Activated CD4-positive, alpha-beta memory T cell treated with anti-CD3 and anti-CD28 coated beads, Interleukin-2, amount 10 ng/mL, durations not matched to agents 7 days and 5 days (primary cell): ENCODE results near the gene MYRIP. TPM values are rescaled to one million over a fixed set of nuclear protein-coding genes. Genes with fewer than 3 reads are reported as not detected.
"Not testable (repeated sequence)": the region's sequence is repeated elsewhere in the genome, so short reads cannot be mapped to it uniquely, and the experiment has no call there.

Source experiments
- CTCF ChIA-PET: fragments of 350-600 bp; sonication (Branson Sonifier 250); formaldehyde crosslinking; loops from one replicate; lab custom pipeline; 2021; ENCODE audit warnings: antibody characterized with exemption, inconsistent platforms; lab: Charles Lee
- POLR2A ChIA-PET: fragments of 350-600 bp; sonication (Branson Sonifier 250); formaldehyde crosslinking; loops from one replicate; lab custom pipeline; 2021; ENCODE audit warnings: antibody characterized with exemption; lab: Charles Lee
- DNase-seq: peaks from one replicate; pipeline ENCODE4 v3.0.0-alpha.2; 2020
- H3K27ac Mint-ChIP-seq: one replicate; pipeline ENCODE4 v1.8.0; 2021; ENCODE audit warnings: mild to moderate bottlenecking, mixed read lengths
- H3K27me3 Mint-ChIP-seq: one replicate; pipeline ENCODE4 v1.8.0; 2021; ENCODE audit warnings: mixed read lengths
- H3K36me3 Mint-ChIP-seq: one replicate; pipeline ENCODE4 v1.8.0; 2021; ENCODE audit warnings: low read depth, mixed read lengths
- H3K4me1 Mint-ChIP-seq: one replicate; pipeline ENCODE4 v1.8.0; 2021; ENCODE audit warnings: mixed read lengths
- H3K4me3 Mint-ChIP-seq: one replicate; pipeline ENCODE4 v1.8.0; 2021; ENCODE audit warnings: mild to moderate bottlenecking, mixed read lengths
- H3K9me3 Mint-ChIP-seq: one replicate; pipeline ENCODE4 v1.8.0; 2021; ENCODE audit warnings: mixed read lengths
- total RNA-seq, 2 experiments: library from RNA; stranded (reverse); gene quantifications; one replicate each; pipeline ENCODE4 v1.2.3, GENCODE V29; 2021

MYRIP gene
- total RNA-seq, 2 experiments from 2014 or later: not detected

- H3K4me1 Mint-ChIP-seq: no peaks in the 10 kb centered on the region
- H3K4me3 Mint-ChIP-seq: no peak overlapping the region
- peaks cover 4% of the 10 kb centered on the region for H3K9me3 Mint-ChIP-seq
- no peak for DNase-seq
- ChIA-PET POLR2A (no interaction called here), CTCF (no interaction called here)
- no peaks in the 10 kb centered on the region for H3K36me3 Mint-ChIP-seq
- H3K27me3 Mint-ChIP-seq: no peaks in the 10 kb centered on the region
- no peak overlapping the region for H3K27ac Mint-ChIP-seq
Observed at GRCh38 chr3:40130721-40131120, 321.3 kb downstream of the MYRIP start.

GRCh38 chr3:40133886-40134575 lies 324.6 kb downstream of the MYRIP start:
- H3K36me3 Mint-ChIP-seq, CTCF ChIA-PET, DNase-seq, H3K27ac Mint-ChIP-seq, H3K4me3 Mint-ChIP-seq, H3K27me3 Mint-ChIP-seq, POLR2A ChIA-PET, H3K9me3 Mint-ChIP-seq, H3K4me1 Mint-ChIP-seq: not testable (repeated sequence)

GRCh38 chr3:40137591-40138295 lies 328.3 kb downstream of the MYRIP start:
- no peaks in the 10 kb centered on the region for H3K27me3 Mint-ChIP-seq
- ChIA-PET CTCF (no interaction called here), POLR2A (no interaction called here)
- no peak overlapping the region for H3K27ac Mint-ChIP-seq
- H3K9me3 Mint-ChIP-seq: peaks cover 4% of the 10 kb centered on the region
- no peaks in the 10 kb centered on the region for H3K4me1 Mint-ChIP-seq
- H3K4me3 Mint-ChIP-seq: no peak overlapping the region
- no peaks in the 10 kb centered on the region for H3K36me3 Mint-ChIP-seq
- no peak for DNase-seq

GRCh38 chr3:40143283-40144090 lies 334.1 kb downstream of the MYRIP start:
- Mint-ChIP-seq H3K27ac (no peak overlapping the region), H3K4me1 (no peaks in the 10 kb centered on the region), H3K36me3 (no peaks in the 10 kb centered on the region), H3K27me3 (no peaks in the 10 kb centered on the region), H3K9me3 (no peaks in the 10 kb centered on the region), H3K4me3 (no peak overlapping the region)
- CTCF ChIA-PET: no interaction called here
- no peak for DNase-seq
- POLR2A ChIA-PET: no interaction called here

GRCh38 chr3:40148827-40149226 lies 339.4 kb downstream of the MYRIP start:
- DNase-seq: no peak
- Mint-ChIP-seq H3K27ac (no peak overlapping the region), H3K4me3 (no peak overlapping the region), H3K36me3 (no peaks in the 10 kb centered on the region), H3K27me3 (no peaks in the 10 kb centered on the region), H3K4me1 (no peaks in the 10 kb centered on the region), H3K9me3 (no peaks in the 10 kb centered on the region)
- POLR2A ChIA-PET: no interaction called here
- CTCF ChIA-PET: no interaction called here

- H3K27me3 Mint-ChIP-seq: no peaks in the 10 kb centered on the region
Observed at GRCh38 chr3:40152482-40153133, 343.2 kb downstream of the MYRIP start.

GRCh38 chr3:40160933-40161332 lies 351.5 kb downstream of the MYRIP start:
- ChIA-PET CTCF (no interaction called here), POLR2A (no interaction called here)
- DNase-seq: no peak
- Mint-ChIP-seq H3K4me3 (no peak overlapping the region), H3K4me1 (no peaks in the 10 kb centered on the region), H3K9me3 (no peaks in the 10 kb centered on the region), H3K27ac (no peak overlapping the region), H3K36me3 (no peaks in the 10 kb centered on the region), H3K27me3 (peaks cover 2% of the 10 kb centered on the region)

More at GRCh38 chr3:40152482-40153133, 343.2 kb downstream of the MYRIP start:
- ChIA-PET POLR2A (no interaction called here), CTCF (no interaction called here)
- Mint-ChIP-seq H3K36me3 (no peaks in the 10 kb centered on the region), H3K4me3 (no peak overlapping the region), H3K4me1 (no peaks in the 10 kb centered on the region), H3K9me3 (no peaks in the 10 kb centered on the region), H3K27ac (no peak overlapping the region)
- DNase-seq: no peak

GRCh38 chr3:40162616-40163015 lies 353.2 kb downstream of the MYRIP start:
- ChIA-PET CTCF (no interaction called here), POLR2A (no interaction called here)
- no peak overlapping the region for H3K27ac Mint-ChIP-seq
- peaks cover 2% of the 10 kb centered on the region for H3K27me3 Mint-ChIP-seq
- H3K4me1 Mint-ChIP-seq: no peaks in the 10 kb centered on the region
- H3K4me3 Mint-ChIP-seq: no peak overlapping the region
- H3K36me3 Mint-ChIP-seq: no peaks in the 10 kb centered on the region
- H3K9me3 Mint-ChIP-seq: no peaks in the 10 kb centered on the region
- DNase-seq: no peak

- peaks cover 15% of the 10 kb centered on the region for H3K4me1 Mint-ChIP-seq
- H3K4me3 Mint-ChIP-seq: no peak overlapping the region
- DNase-seq: no peak
- peaks cover 3% of the 10 kb centered on the region for H3K27me3 Mint-ChIP-seq
- ChIA-PET POLR2A (no interaction called here), CTCF (no interaction called here)
- no peak overlapping the region for H3K27ac Mint-ChIP-seq
- H3K9me3 Mint-ChIP-seq: no peaks in the 10 kb centered on the region
- no peaks in the 10 kb centered on the region for H3K36me3 Mint-ChIP-seq
Observed at GRCh38 chr3:40166997-40167396, 357.6 kb downstream of the MYRIP start.

- H3K27me3 Mint-ChIP-seq: peaks cover 3% of the 10 kb centered on the region
- CTCF ChIA-PET: no interaction called here
Observed at GRCh38 chr3:40167958-40168357, 358.5 kb downstream of the MYRIP start.

GRCh38 chr3:40169983-40170382 lies 360.6 kb downstream of the MYRIP start:
- DNase-seq: no peak
- Mint-ChIP-seq H3K27ac (no peak overlapping the region), H3K36me3 (no peaks in the 10 kb centered on the region), H3K9me3 (no peaks in the 10 kb centered on the region), H3K4me1 (peaks cover 15% of the 10 kb centered on the region), H3K27me3 (peaks cover 1% of the 10 kb centered on the region), H3K4me3 (no peak overlapping the region)
- POLR2A ChIA-PET: no interaction called here
- CTCF ChIA-PET: interaction anchor here (1.0 to 1.2 kb wide), 2 partner anchors 8 to 11 kb away, joined by 5 read pairs; no protein-coding TSS in a partner anchor

More at GRCh38 chr3:40167958-40168357, 358.5 kb downstream of the MYRIP start:
- POLR2A ChIA-PET: no interaction called here
- Mint-ChIP-seq H3K27ac (no peak overlapping the region), H3K36me3 (no peaks in the 10 kb centered on the region), H3K9me3 (no peaks in the 10 kb centered on the region), H3K4me1 (peaks cover 15% of the 10 kb centered on the region), H3K4me3 (no peak overlapping the region)
- DNase-seq: no peak

GRCh38 chr3:40170395-40170794 lies 361.0 kb downstream of the MYRIP start:
- ChIA-PET POLR2A (no interaction called here), CTCF (interaction anchor here (1.2 kb wide), 1 partner anchor 11 kb away, joined by 5 read pairs; no protein-coding TSS in a partner anchor)
- H3K27me3 Mint-ChIP-seq: peaks cover 1% of the 10 kb centered on the region
- DNase-seq: no peak
- no peak overlapping the region for H3K27ac Mint-ChIP-seq
- peaks cover 15% of the 10 kb centered on the region for H3K4me1 Mint-ChIP-seq
- H3K9me3 Mint-ChIP-seq: no peaks in the 10 kb centered on the region
- H3K4me3 Mint-ChIP-seq: no peak overlapping the region
- H3K36me3 Mint-ChIP-seq: no peaks in the 10 kb centered on the region

- H3K4me1 Mint-ChIP-seq: peaks cover 15% of the 10 kb centered on the region
- no peak for DNase-seq
- no peak overlapping the region for H3K4me3 Mint-ChIP-seq
- no peaks in the 10 kb centered on the region for H3K36me3 Mint-ChIP-seq
- H3K27me3 Mint-ChIP-seq: peaks cover 1% of the 10 kb centered on the region
- H3K9me3 Mint-ChIP-seq: no peaks in the 10 kb centered on the region
- POLR2A ChIA-PET: no interaction called here
- CTCF ChIA-PET: no interaction called here
- no peak overlapping the region for H3K27ac Mint-ChIP-seq
Observed at GRCh38 chr3:40172560-40172959, 363.2 kb downstream of the MYRIP start.
